GM19324 (cell line): ENCODE data around the gene ZNF335.
"Not testable (repeated sequence)": the region's sequence is repeated elsewhere in the genome, so short reads cannot be mapped to it uniquely, and the experiment has no call there.

Experiments used
- ATAC-seq: cut with Tn5 transposase; IDR thresholded peaks from one replicate; pipeline ENCODE4 v1.9.1; 2021; ENCODE audit warnings: mild to moderate bottlenecking, moderate library complexity; ENCODE audit not compliant: unreplicated experiment, low FRiP score

Gene ZNF335

DNA sequence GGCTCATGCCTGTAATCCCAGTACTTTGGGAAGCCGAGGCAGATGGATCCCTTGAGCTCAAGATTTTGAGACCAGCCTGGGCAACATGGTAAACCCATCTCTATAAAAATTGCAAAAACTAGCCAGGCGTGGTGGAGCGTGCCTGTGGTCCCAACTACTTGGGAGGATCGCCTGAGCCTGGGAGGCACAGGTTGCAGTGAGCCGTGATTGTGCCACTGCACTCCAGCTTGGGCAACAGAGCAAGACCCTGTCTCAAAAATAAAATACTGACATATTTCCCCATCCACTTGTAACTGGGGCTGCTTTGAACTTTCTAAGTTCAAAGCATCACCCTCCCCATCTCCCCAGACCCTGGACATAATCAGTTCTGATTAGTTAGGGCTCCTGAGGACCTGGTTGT lies 29.5 kb upstream of the ZNF335 start:
- no peak for ATAC-seq

DNA sequence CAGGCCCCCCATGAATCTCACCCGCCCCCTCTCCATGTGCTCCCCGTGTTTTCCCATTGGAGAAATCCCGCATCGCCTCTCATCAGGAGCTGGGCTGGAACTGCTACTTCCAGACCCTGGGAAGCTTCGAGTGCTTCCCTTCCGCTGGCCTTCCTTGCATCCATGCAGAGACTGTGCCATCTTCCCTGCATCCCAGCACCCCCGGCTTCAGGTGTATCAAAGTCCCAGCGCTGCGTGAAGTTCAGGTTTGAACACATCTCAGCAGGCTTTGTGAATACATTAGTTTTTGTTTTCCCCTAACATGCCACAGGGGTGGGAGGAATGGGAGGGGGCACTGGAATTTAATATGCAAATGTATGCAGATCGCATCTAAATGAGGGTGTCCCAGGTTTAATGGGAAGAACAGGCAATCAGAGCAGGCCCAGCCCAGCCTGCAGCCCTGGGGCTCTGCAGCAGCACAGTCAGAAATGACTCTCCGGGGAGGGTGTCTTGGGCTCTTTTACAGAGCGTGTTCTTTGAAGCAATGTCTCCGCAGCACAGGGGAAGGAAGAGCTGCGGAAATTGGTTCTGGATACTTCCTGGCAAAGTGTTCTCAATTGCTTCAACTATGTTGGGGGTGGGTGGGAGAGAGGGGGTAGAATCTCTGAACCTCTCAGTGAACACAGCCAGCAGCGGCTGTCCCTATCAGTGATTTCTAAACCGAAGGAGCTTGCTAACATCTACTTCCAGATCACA lies 28.4 kb upstream of the ZNF335 start:
- no peak for ATAC-seq

DNA sequence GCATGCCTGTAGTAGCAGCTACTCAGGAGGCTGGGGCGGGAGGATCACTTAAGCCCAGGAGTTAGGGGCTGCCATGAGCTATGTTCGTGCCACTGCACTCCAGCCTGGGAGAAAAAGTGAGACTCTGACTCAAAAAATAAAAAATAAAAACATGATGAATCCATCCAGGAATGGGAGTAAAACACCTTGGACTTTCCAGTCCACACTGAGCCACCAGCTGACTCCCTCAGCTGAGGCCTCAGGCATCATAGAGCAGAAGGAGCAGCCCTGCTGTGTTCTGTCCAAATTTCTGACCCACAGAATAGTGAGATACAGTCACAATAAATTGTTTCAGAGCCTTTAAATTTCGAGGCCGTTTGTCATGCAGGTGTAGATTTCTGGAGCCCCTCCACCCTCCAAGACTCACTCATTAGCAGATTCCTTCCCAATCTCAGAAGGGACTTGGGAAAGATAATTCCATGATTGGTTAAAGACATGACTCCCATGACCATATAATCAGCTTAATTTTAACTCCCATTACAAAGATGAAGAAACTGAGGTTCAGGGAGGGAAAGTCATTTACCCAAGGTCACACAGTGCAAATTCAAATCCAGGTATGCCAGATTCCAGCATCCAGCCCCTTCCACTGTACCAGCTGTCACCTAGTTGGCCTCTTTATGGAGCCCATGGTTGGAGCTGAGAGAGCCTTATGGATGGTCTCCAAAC lies 27.7 kb upstream of the ZNF335 start:
- no peak for ATAC-seq

DNA sequence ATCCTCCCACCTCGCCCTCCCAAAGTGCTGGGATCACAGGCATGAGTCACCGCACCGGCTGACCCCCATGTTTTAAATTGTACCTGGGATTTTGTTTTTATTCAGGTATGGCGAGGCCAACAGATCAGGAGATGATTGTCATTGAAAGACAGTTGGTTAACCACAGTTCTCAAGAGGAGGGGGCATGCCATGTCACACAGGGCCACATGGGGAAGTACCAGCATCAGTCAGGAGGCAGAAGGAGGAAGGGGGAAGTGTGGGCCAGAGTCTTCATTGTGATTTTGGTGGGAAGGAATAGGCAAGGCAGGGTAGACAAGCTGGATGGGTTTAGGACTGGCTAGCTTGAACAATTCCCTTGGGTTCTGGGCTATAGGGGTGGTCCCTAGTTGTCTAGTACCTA lies 26.8 kb upstream of the ZNF335 start:
- ATAC-seq = no peak

DNA sequence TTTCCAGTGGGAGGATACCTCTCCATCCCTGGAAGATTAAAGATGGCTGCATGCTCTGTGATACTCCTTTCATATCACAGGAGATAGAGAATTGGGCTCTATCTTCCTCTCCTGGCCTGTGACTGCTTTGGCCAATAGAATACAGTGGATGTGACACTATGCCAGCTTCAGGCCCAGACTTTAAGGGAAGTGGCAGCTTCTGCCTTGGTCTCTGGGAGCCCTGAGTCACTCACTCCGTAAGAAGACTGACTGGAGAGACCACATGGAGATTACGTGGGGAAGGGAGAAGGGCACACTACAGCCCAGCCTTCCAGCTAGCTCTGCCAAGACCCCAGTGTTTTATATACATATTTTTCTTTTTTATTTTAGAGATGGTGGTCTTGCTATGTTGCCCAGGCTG lies 26.3 kb upstream of the ZNF335 start:
- no peak for ATAC-seq

DNA sequence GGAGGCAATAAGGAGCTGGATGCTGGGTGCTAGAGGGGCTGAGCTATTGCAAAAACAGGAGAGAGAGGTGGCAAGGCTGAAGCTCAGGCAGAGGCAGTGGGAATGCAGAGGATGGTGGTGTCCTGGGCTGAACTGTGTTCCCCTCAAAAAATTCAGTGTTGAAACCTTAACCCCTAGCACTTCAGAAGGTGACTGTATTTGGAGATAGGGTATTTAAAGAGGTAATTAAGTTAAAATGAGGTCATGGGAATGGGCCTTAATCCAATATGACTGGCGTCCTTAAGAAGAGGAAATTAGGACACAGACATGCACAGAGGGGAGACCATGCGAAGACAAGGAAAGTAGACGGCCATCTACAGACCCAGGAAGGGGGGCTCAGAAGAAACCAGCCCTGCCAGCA lies 25.2 kb upstream of the ZNF335 start:
- ATAC-seq = no peak

DNA sequence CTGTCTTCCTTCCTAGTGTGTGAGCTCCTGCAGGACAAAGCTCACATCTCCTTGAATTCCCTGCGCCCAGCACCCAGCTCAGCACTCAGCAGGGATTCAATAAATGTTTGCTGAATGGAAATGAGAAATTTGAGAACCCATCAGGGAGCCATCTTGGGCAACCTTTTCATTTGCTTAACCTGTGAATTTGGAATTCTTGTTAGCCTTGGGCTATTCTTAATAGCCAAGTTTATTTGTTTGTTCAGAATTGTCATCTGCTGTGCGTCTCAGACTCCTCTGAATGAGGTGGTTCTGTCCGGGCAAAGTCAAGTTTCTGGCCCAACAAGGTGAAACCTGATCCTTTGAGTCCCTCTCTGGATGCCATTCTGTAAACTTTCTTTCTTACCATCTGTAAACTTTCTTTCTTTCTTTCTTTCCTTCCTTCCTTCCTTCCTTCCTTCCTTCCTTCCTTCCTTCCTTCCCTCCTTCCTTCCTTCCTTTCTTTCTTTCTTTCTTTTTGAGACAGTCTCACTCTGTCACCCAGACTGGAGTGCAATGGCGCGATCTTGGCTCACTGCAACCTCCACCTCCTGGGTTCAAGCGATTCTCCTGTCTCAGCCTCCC lies 23.6 kb upstream of the ZNF335 start:
- ATAC-seq = not testable (repeated sequence)

DNA sequence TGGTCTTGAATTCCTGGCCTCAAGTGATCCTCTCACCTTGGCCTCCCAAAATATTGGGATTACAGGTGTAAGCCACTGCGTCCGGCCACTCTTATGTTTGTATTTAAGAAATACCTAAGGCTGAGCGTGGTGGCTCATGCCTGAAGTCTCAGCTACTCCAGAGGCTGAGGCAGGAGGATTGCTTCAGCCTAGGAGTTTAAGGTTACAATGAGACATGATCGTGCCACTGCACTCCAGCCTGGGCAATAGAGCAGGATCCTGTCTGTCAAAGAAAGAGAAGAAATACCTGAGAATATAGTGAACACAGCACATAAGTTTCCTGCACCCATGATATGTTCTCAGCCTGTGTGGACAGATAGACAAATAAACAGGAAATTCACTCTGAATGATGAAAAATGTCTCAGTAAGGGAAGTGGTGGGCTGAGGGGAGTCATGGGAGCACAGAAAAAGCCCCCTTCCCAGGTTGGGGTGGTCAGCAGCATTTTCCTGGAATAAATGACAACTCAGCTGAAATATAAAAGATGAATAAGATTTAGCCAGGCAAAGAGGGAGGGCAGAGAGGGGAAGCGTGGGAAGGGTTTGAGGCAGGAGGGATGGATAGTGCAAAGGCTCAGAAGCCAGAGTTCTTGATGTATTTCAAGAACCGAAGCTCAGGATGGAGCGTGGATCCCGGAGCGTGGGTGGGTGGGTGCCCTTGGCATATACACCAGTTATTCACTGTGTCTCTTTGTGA lies 22.9 kb upstream of the ZNF335 start:
- ATAC-seq = no peak

DNA sequence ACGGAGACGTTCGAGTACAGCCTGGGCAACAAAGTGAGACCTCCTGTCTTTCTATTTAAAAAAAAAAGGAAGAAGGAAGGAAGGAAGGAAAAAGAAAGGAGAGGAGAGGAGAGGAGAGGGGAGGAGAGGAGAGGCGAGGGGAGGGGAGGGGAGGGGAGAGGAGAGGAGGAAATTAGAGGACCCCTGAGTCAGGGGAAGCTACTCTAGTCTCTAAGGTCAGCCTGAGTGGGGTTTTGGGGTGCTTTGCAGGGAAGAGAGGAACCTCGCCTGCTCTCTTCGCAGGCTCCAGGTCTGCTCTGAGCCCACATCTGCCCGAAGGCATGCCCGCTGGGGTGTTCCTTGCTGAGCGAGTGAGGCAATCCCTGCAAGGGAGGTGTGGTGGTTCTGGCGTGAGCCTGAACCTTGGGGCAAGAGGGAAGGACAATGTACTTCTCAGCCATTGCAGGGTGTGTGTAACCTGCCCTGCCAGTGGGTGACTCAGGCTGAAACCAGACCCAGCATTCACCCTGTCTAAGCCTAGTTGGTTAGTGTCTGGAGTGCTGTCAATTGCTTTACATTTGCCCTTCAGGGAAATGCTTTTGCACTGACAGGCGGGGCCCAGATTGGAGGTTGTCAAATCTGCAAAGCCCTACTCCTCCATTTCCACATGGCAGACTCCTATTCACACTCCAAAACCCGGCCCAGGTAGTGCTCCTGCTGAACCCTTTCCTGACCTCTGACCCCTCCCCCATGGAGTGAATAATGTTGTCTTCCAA lies 21.4 kb upstream of the ZNF335 start:
- no peak for ATAC-seq

DNA sequence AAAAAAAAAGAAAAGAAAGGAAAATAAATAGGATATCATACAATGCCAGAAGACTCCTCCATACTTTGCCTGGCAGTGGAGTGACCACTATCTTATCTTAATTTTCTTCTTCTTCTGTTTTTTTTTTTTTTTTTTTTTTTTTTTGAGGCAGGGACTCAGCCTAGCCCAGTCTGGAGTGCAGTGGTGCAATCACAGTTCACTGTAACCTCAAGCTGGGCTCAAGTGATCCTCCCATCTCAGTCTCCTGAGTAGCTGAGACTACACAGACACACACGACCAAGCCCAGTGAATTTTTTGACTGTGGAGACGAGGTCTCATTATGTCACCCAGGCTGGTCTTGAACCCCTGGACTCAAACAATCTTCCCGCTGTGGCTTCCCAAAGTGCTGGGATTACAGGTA lies 19.6 kb upstream of the ZNF335 start:
- no peak for ATAC-seq

DNA sequence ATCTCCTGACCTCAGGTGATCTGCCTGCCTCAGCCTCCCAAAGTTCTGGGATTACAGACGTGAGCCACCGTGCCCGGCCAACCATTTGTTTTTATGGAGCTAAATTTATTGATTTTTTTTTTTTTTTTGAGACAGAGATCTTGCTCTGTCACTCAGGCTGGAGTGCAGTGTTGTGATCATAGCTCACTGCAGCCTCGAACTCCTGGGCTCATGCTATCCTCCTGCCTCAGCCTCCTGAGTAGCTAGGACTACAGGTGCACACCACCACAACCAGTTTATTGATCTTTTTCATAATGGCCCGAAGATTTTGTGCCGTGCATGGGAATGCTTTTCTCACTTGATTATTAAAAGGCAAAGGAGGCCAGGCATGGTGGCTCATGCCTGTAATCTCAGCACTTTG lies 16.8 kb upstream of the ZNF335 start:
- ATAC-seq = not testable (repeated sequence)

DNA sequence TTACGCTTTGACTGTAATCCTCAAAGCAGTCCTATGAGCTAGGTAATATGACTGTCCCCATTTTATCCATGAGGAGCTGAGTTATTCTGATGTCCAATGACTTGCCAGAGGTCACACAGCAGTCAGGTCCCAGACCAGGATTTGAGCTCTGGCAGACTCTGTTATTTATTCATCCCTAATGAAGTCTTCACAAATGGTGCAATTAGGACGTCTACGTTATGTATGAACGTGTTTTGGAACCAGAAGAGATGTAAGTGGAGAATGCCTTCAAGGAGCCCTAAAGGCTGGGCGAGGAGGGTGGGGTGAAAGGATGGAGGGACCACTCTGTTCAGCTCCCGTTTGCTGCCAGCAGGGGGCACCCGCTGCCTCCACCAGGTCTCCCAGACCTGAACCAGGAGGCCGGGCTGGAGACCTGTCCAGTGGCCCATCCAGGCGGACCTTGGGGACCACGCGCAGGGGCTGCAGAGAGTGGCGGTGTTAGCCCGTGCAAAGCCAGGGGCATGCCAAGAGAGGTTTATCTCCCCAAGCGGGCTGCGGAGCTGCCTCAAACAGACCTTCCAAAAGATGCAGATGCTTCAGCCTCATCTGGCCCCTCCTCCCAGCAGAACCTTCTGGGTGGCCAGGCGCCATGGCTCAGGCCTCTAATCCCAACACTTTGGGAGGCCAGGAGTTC lies 15.2 kb upstream of the ZNF335 start:
- ATAC-seq = no peak

DNA sequence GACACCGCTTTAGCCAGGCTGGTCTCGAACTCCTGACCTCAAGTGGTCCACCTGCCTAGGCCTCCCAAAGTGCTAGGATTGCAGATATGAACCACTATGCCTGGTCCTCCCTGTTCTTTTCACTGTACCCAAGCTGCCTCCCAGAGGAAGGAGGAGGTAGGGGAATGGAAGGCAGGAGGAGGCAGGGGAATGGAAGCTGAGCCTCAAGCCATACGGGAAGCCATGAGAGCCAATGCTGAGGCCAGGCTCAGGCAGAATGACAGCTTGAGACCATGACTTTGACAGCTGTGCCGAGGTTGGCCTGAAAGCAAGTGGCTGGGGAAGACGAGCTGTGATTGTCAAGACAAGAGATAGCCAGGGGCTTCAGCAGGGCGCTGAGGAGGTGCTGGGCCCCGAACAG lies 13.6 kb upstream of the ZNF335 start:
- no peak for ATAC-seq

DNA sequence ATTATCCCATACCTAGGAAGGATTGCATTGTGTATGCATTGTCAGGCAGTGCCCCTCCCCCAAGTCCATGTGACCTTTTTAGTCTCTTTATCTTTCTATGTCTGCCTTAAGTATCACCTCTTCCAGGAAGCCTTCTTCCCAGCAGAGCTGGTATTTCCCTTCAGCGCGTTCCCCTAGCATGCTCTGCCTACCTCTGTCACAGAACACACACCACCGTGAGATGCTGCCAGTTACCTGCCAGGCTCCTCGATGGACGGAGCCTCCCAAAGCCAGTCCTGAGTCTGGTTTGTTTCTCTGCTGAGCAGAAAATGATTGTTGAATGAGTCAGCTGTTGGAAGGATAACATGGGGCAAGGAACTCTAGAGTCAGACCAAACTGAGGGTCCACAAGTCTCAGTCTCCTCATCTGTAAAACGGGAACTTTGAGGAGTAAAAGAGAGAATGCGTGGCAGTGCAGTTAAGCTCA lies 11.3 kb upstream of the ZNF335 start:
- no peak for ATAC-seq

DNA sequence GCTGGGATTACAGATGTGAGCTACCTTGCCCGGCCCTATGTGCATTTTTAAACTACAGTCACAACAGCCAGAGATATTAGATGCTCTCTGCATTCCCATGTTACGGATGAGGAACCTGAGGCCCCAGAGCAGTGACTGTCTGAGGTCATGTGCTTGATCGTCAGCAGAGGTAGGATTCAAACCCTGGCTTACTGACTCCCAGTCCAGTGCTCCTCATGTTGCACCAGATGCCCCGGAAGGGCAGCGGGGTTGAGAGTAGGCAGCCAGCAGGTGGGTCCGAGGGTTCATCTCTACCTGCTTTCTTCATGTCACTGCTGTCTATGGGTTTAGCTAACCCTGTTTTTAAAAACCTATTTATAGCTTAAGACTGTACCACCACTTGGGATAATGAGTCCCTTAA lies 9.3 kb upstream of the ZNF335 start:
- no peak for ATAC-seq

DNA sequence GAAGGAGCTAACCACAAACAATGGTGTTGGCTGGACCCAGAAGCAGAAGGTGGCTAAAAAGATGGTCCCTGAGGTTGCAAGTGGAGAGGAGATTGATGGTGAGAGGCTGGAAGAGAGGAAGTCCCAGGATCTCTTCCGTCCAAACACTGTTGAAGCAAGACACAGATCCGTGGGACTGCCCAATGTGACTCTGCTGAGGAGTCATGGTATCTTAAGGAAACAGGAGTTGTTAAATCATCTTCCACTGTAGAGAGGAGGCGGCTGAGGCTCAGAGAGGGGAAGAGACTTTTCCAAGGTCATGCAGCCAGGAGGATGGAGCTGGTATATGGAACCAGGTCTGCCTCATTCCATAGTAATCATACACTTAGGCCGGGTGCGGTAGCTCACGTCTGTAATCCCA lies 4.1 kb upstream of the ZNF335 start:
- no peak for ATAC-seq

DNA sequence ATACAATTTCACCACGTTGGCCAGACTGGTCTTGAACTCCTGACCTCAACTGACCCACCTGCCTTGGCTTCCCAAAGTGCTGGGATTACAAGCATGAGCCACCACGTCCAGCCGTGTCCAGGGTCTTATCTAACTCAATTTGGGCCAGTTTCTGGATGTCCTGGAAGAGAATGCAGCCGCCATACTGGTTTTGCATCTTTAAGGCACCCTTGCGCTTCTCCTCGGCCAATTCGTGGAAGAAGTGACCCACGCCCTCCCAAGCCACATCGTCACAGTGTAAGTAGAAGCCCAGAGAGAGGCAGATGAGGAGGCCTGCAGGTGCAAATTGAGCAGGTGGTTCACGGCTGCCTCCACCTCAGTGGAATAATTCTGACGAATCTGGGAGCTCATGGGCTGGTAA lies 3.7 kb upstream of the ZNF335 start:
- ATAC-seq = no peak

DNA sequence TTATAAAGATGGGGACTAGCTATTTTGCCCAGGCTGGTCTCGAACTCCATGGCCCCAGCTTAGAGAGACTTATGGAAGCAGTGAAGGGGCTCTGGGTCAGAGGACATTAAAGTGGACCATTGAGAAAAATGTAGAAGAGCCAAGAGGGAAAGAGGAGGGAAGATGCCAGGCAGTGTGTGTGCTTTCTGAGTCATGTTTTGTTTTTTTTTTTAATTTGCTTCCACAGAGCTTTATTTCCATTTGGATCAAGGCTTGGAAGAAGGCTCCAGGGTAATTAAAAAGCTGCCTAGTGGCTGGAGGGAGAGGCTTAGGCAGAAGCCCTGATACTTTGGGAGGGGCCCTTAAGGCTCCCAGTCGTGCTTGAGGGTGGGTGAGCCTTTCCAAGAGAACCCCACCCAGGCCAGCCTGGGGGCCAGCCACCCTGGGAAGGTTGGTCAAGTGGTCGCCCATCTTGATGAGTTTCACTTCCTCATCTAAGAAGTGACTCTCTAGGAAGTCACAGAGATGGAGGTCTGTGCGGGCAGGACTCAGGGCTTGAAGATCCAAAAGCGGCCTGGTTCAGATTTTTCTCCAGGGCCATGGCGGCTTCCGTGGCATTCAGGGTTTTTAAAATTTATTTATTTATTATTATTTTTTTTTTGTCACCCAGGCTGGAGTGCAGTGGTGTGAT lies 3.0 kb upstream of the ZNF335 start:
- ATAC-seq = no peak

DNA sequence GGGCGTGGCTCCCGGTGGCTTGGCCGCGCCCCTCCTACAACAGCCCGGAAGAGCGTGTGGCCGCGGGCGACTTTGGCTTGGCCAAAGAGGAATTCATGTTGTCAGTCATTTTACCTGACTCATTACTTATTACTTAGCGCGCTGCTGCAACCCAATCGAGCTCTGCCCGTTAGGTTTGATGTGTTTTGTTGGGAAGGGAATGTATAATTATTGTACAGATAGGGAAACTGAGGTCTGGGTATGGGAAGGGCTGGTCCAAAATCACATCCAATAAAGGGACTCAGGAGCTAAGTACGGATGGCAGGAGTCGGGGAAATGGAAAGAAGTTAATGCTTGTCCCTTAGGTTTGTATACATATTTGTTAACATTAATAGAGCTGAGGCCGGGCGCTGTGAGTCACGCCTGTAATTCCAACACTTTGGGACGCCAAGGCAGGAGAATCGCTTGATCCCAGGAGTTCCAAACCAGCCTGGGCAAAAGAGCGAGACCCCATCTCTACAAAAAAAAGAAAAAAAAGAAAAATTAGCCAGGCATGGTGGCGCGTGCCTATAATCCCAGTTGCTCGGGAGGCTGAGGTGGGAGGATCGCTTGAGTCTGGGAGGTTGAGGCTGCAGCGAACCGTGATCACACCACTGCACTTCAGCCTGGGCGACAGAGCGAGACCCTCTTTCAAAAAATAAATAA lies 639 bp upstream of the ZNF335 start:
- ATAC-seq = no peak
